H9 (cell line): ENCODE data around the gene CFAP61. TPM values are rescaled to one million over a fixed set of nuclear protein-coding genes. Genes with fewer than 3 reads are reported as not detected.
A peak's percentile ranks its signal among the peaks of the same experiment; 100 is the strongest.

Experiments
- DNase-seq: peaks from one replicate; pipeline ENCODE4 v3.0.0-alpha.2; 2017
- H2AFZ ChIP-seq: one replicate; pipeline ENCODE4 v1.6.1; 2013; ENCODE audit warnings: mild to moderate bottlenecking, low read length, control low read depth, moderate library complexity
- H2AK5ac ChIP-seq: 2 replicates; pipeline ENCODE4 v1.6.1; 2013; ENCODE audit warnings: low read length, control low read depth, mixed read lengths; ENCODE audit not compliant: insufficient read length
- H2BK120ac ChIP-seq: one replicate; pipeline ENCODE4 v1.6.1; 2013; ENCODE audit warnings: low read depth, mild to moderate bottlenecking, low read length, control low read depth, inconsistent platforms; ENCODE audit not compliant: poor library complexity, severe bottlenecking
- H2BK12ac ChIP-seq: 2 replicates; pipeline ENCODE4 v1.6.1; 2013; ENCODE audit warnings: low read length, control low read depth, mixed read lengths, low read depth; ENCODE audit not compliant: insufficient read length
- H2BK15ac ChIP-seq: 2 replicates; pipeline ENCODE4 v1.6.1; 2013; ENCODE audit warnings: low read depth, low read length, control low read depth
- H2BK20ac ChIP-seq: one replicate; pipeline ENCODE4 v1.6.1; 2013; ENCODE audit warnings: low read depth, mild to moderate bottlenecking, low read length, control low read depth, inconsistent platforms; ENCODE audit not compliant: poor library complexity, severe bottlenecking
- H2BK5ac ChIP-seq: 2 replicates; pipeline ENCODE4 v1.6.1; 2013; ENCODE audit warnings: low read length, control low read depth, mixed read lengths; ENCODE audit not compliant: insufficient read length
- H3K14ac ChIP-seq: 2 replicates; pipeline ENCODE4 v1.6.1; 2013; ENCODE audit warnings: low read length, control low read depth; ENCODE audit not compliant: insufficient read depth
- H3K18ac ChIP-seq: 2 replicates; pipeline ENCODE4 v1.6.1; 2013; ENCODE audit warnings: low read depth, mild to moderate bottlenecking, mixed read lengths, low read length, control low read depth; ENCODE audit not compliant: insufficient read length
- H3K23ac ChIP-seq: 2 replicates; pipeline ENCODE4 v1.6.1; 2013; ENCODE audit warnings: low read length, control low read depth, mixed read lengths, low read depth; ENCODE audit not compliant: insufficient read length
- H3K23me2 ChIP-seq: 2 replicates; pipeline ENCODE4 v1.6.1; 2013; ENCODE audit warnings: low read depth, mild to moderate bottlenecking, mixed read lengths, low read length, control low read depth; ENCODE audit not compliant: insufficient read length, poor library complexity, severe bottlenecking
- H3K27ac ChIP-seq: 2 replicates; pipeline ENCODE4 v1.5.1; 2013; ENCODE audit warnings: low read length, control low read depth, mixed read lengths, low read depth; ENCODE audit not compliant: insufficient read length
- H3K27me3 ChIP-seq: 2 replicates; pipeline ENCODE4 v1.6.1; 2013; ENCODE audit warnings: low read length, control low read depth, inconsistent platforms; ENCODE audit not compliant: insufficient read depth
- H3K4ac ChIP-seq: 2 replicates; pipeline ENCODE4 v1.6.1; 2013; ENCODE audit warnings: low read depth, mild to moderate bottlenecking, control low read depth, inconsistent platforms, low read length, moderate library complexity
- H3K4me1 ChIP-seq: 2 replicates; pipeline ENCODE4 v1.6.1; 2013; ENCODE audit warnings: low read length, control low read depth, inconsistent platforms; ENCODE audit not compliant: insufficient read depth
- H3K4me2 ChIP-seq: 2 replicates; pipeline ENCODE4 v1.6.1; 2013; ENCODE audit warnings: low read length, control low read depth, mixed read lengths; ENCODE audit not compliant: insufficient read length, insufficient read depth
- H3K56ac ChIP-seq: 2 replicates; pipeline ENCODE4 v1.6.1; 2013; ENCODE audit warnings: low read depth, mild to moderate bottlenecking, mixed read lengths, low read length, control low read depth; ENCODE audit not compliant: insufficient read length
- H3K79me1 ChIP-seq: 2 replicates; pipeline ENCODE4 v1.6.1; 2013; ENCODE audit warnings: low read depth, mild to moderate bottlenecking, moderate library complexity, low read length, control low read depth, inconsistent platforms; ENCODE audit not compliant: insufficient read depth, poor library complexity, severe bottlenecking
- H3K79me2 ChIP-seq: 2 replicates; pipeline ENCODE4 v1.6.1; 2013; ENCODE audit warnings: low read length, control low read depth, inconsistent platforms; ENCODE audit not compliant: insufficient read depth
- H3K9ac ChIP-seq: 2 replicates; pipeline ENCODE4 v1.6.1; 2013; ENCODE audit warnings: low read length, control low read depth, mixed read lengths; ENCODE audit not compliant: insufficient read length; ENCODE audit errors: extremely low read depth
- H3K9me3 ChIP-seq: one replicate; pipeline ENCODE4 v1.6.1; 2013; ENCODE audit warnings: low read depth, low read length, inconsistent platforms; ENCODE audit not compliant: control insufficient read depth
- H3T11ph ChIP-seq: one replicate; pipeline ENCODE4 v1.6.1; 2013; ENCODE audit warnings: mild to moderate bottlenecking, low read length, control low read depth, inconsistent platforms
- H4K20me1 ChIP-seq: one replicate; pipeline ENCODE4 v1.6.1; 2013; ENCODE audit not compliant: control insufficient read depth, insufficient read length, insufficient read depth
- H4K5ac ChIP-seq: 2 replicates; pipeline ENCODE4 v1.6.1; 2013; ENCODE audit warnings: low read depth, mild to moderate bottlenecking, mixed read lengths, low read length, control low read depth; ENCODE audit not compliant: insufficient read length
- H4K8ac ChIP-seq: replicated peaks from 2 replicates; pipeline ENCODE4 v1.6.1; 2013; ENCODE audit warnings: low read length, control low read depth, mixed read lengths, low read depth; ENCODE audit not compliant: insufficient read length
- H4K91ac ChIP-seq: 2 replicates; pipeline ENCODE4 v1.6.1; 2013; ENCODE audit warnings: low read depth, mild to moderate bottlenecking, moderate library complexity, mixed read lengths, low read length, control low read depth; ENCODE audit not compliant: insufficient read length
- H3K27ac Mint-ChIP-seq, 3 experiments: 2 replicates in 2 of 3; 3 replicates in 1 of 3; pipeline ENCODE4 v1.8.0; 2020 to 2021; ENCODE audit warnings: mixed read lengths in 3 of 3, mild to moderate bottlenecking in 1 of 3, moderate library complexity in 1 of 3
- H3K27me3 Mint-ChIP-seq: 2 replicates; pipeline ENCODE4 v1.8.0; 2021; ENCODE audit warnings: low read depth, mild to moderate bottlenecking, moderate library complexity, mixed read lengths
- H3K36me3 Mint-ChIP-seq, 3 experiments: 2 replicates in 2 of 3; 3 replicates in 1 of 3; pipeline ENCODE4 v1.8.0; 2020 to 2021; ENCODE audit warnings: low read depth in 3 of 3, mixed read lengths in 3 of 3; ENCODE audit not compliant: insufficient read depth in 1 of 3
- H3K4me1 Mint-ChIP-seq, 2 experiments: 2 replicates each; pipeline ENCODE4 v1.8.0; 2020; ENCODE audit warnings: mixed read lengths in 2 of 2
- H3K4me3 Mint-ChIP-seq, 2 experiments: 2 replicates in 1 of 2; 3 replicates in 1 of 2; pipeline ENCODE4 v1.8.0; 2020 to 2021; ENCODE audit warnings: mild to moderate bottlenecking in 2 of 2, mixed read lengths in 2 of 2, moderate library complexity in 1 of 2
- H3K9me3 Mint-ChIP-seq, 2 experiments: 2 replicates in 1 of 2; 3 replicates in 1 of 2; pipeline ENCODE4 v1.8.0; 2020; ENCODE audit warnings: mild to moderate bottlenecking in 2 of 2, mixed read lengths in 2 of 2, moderate library complexity in 1 of 2
- WGBS: extraction: QIAGEN DNeasy Blood & Tissue Kit; methylation state at CpG from one replicate; pipeline ENCODE4 v1.1.7; 2013; ENCODE audit warnings: missing lambda C conversion rate, low lambda C conversion rate, mixed read lengths; ENCODE audit not compliant: insufficient read length; ENCODE audit errors: extremely low coverage; 5-methylcytosine and 5-hydroxymethylcytosine counted together
- total RNA-seq: library from RNA; stranded (reverse); gene quantifications from 2 replicates; pipeline ENCODE4 v1.2.1, GENCODE V29; 2021
- TF ChIP-seq, protein P1 (sequence below): fragments of 200-600 bp; sonication (generic); conservative IDR thresholded peaks from 3 replicates; pipeline ENCODE4 v1.8.0; 2021; ENCODE audit warnings: antibody characterized with exemption, mild to moderate bottlenecking

The CFAP61 gene
- total RNA-seq, 1 experiment from 2014 or later, result 0.44 TPM

DNA sequence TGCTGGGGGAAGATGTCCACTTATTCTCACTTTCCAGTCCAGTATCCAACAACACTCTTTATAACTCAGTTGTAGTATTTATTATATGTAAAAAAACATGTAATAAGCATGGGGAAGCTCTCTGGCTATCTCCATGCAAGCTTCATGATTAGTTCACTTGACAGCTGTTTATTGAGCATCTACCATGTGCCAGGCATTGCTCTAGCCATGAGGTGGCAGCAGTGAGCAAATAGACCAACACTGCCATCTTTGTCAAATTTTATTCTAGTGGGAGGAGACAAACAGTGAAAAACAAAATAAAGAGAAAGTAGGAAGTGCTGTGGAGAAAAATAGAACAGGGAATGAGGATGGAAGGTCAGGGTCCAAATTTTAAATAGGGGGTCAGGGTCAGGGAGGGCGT is 131.8 kb downstream of the CFAP61 start:
- H3K36me3 Mint-ChIP-seq, result peaks cover 0 to 5% (median 0%) of the 10 kb centered on the region in 3 experiments; a peak in 1 of 7 replicates
- H3K9ac ChIP-seq, result no peak overlapping the region
- H4K8ac ChIP-seq, result no peak overlapping the region
- H3K27me3 Mint-ChIP-seq, result peaks cover 7% of the 10 kb centered on the region; the same call in 1 of the 2 replicates
- H2AFZ ChIP-seq, result no peak overlapping the region
- H2AK5ac ChIP-seq, result no peak overlapping the region
- H3K4me1 ChIP-seq, result no peaks in the 10 kb centered on the region
- no peak overlapping the region for H2BK12ac ChIP-seq
- H3K56ac ChIP-seq, result no peak overlapping the region
- no peaks in the 10 kb centered on the region for H3K79me2 ChIP-seq
- H4K20me1 ChIP-seq, result no peaks in the 10 kb centered on the region
- peaks cover 3% of the 10 kb centered on the region in 2 experiments; a peak in 2 of 4 replicates for H3K4me1 Mint-ChIP-seq
- H2BK20ac ChIP-seq, result no peak overlapping the region
- TF ChIP-seq, protein P1, sequence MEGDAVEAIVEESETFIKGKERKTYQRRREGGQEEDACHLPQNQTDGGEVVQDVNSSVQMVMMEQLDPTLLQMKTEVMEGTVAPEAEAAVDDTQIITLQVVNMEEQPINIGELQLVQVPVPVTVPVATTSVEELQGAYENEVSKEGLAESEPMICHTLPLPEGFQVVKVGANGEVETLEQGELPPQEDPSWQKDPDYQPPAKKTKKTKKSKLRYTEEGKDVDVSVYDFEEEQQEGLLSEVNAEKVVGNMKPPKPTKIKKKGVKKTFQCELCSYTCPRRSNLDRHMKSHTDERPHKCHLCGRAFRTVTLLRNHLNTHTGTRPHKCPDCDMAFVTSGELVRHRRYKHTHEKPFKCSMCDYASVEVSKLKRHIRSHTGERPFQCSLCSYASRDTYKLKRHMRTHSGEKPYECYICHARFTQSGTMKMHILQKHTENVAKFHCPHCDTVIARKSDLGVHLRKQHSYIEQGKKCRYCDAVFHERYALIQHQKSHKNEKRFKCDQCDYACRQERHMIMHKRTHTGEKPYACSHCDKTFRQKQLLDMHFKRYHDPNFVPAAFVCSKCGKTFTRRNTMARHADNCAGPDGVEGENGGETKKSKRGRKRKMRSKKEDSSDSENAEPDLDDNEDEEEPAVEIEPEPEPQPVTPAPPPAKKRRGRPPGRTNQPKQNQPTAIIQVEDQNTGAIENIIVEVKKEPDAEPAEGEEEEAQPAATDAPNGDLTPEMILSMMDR, result peak; percentile 68
- peaks cover 0 to 12% of the 10 kb centered on the region in 2 experiments; a peak in 4 of 5 replicates for H3K9me3 Mint-ChIP-seq
- H3K23me2 ChIP-seq, result no peaks in the 10 kb centered on the region
- no peak for DNase-seq
- no peaks in the 10 kb centered on the region for H3K79me1 ChIP-seq
- H2BK15ac ChIP-seq, result no peak overlapping the region
- H3K4me3 Mint-ChIP-seq, result no peak overlapping the region
- H3K4me2 ChIP-seq, result no peak overlapping the region
- no peak overlapping the region for H2BK120ac ChIP-seq
- WGBS, result no CpG with 5 or more reads among the region's 1 CpG
- H3T11ph ChIP-seq, result no peak overlapping the region
- no peaks in the 10 kb centered on the region for H3K27me3 ChIP-seq
- no peak overlapping the region for H4K5ac ChIP-seq
- H2BK5ac ChIP-seq, result no peak overlapping the region
- no peaks in the 10 kb centered on the region for H3K9me3 ChIP-seq
- no peak overlapping the region for H3K14ac ChIP-seq
- no peak overlapping the region for H4K91ac ChIP-seq
- no peak overlapping the region; a peak in 1 of 7 replicates for H3K27ac Mint-ChIP-seq
- no peak overlapping the region for H3K4ac ChIP-seq
- H3K23ac ChIP-seq, result no peak overlapping the region
- no peak overlapping the region for H3K27ac ChIP-seq
- no peak overlapping the region for H3K18ac ChIP-seq
